HG03378 (cell line): ENCODE results near the gene LRRC75B.
"Not testable (repeated sequence)": the region's sequence is repeated elsewhere in the genome, so short reads cannot be mapped to it uniquely, and the experiment has no call there.

Source experiments
- ATAC-seq: cut with Tn5 transposase; IDR thresholded peaks from one replicate; pipeline ENCODE4 v1.9.1; 2021; ENCODE audit warnings: mild to moderate bottlenecking, moderate library complexity; ENCODE audit not compliant: unreplicated experiment

The LRRC75B gene

DNA sequence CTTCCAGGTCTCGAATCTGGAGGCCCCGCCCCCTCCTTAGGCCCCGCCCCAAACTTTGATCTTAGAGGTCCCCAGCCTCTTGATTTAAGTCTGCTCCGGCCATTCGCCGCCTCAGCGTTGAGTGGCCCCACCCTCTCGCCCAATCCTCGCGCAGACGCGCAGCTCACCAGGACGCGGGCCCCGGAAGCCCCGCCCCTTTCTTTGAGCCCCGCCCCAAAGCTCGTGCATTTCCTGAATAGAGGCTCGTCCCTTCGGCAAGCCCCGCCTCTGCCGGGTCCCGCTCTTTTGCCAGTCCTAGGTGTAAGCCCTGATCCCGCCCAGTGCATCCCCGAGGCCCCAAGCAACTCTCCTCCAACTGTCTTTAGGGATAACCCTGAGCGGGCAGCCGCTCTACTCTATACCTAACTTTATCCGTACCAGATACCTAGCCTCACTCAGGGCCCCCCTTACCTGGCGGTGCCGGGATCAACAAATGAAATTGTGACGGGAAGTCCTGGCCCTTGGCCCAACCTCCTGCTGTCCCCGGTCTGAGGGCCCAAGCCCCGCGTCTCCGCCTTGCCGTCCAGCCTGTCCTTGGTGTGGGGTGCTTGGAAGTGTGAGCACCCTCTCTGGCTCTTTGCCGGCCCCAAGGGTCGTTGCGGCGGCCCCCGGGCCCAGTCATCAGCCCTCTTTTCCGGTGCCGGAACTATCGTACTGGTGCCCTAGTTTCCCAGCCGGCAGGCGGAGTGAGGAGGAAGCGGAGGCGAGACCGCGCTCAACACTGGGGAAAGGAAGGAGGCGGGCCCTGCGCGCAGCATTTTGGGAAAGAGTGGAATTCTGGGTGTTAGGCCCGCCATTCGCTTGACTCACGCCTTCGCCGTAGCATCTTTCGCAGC lies 37.5 kb downstream of the LRRC75B start, which contains the start of gene SNRPD3:
Gene SNRPD3 (plus strand): TSS at position 835 of the 875 bp plus-strand sequence. CDS start 1,676 bp downstream, outside the sequence.
- peak; percentile 60 for ATAC-seq

DNA sequence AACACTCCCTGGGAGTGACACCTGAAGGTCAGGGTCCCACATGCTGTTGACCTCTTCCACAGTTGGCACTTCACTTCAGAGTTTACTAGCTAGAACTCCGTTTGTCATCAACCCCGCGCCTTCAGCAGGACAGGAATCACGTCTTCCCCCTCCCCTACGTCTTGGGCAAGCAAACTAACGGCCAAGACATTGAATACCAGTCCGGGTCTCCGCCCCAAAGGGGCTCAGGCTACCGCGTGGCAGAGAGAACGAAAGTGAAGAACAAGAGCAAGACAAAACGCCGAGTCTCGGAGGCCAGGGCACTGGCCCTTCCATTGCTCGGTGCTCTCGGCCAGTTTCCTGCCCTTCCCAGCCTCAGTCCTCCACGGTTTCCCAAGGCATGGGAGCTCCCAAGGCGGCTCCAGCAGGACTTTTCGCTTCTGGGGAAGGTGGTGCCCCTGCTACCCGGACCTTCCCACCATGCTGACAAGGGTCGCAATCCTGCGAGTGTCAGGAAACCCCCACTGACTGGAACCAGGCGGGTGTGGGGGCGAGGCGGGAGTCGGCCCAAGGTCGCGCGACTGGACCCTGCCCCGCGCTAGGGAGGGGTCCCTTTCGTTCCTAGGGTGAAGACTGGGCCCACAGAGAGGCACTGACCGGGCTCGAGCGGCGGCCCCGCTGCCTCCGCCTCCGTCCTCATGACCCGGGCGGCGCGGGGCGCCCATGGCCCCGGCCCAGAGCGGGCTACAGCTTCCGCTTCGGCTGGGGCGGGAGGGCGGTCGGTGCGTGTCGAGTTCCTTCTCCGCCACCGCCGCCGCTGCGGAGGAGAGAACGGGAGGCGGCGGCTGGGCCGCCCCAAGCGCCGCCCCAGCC lies 38.3 kb downstream of the LRRC75B start, which contains the start of gene GUCD1:
Gene GUCD1 (minus strand): TSS at position 826 of the 852 bp plus-strand sequence. CDS start 147 bp downstream, at position 679.
- peak; percentile 9 for ATAC-seq

DNA sequence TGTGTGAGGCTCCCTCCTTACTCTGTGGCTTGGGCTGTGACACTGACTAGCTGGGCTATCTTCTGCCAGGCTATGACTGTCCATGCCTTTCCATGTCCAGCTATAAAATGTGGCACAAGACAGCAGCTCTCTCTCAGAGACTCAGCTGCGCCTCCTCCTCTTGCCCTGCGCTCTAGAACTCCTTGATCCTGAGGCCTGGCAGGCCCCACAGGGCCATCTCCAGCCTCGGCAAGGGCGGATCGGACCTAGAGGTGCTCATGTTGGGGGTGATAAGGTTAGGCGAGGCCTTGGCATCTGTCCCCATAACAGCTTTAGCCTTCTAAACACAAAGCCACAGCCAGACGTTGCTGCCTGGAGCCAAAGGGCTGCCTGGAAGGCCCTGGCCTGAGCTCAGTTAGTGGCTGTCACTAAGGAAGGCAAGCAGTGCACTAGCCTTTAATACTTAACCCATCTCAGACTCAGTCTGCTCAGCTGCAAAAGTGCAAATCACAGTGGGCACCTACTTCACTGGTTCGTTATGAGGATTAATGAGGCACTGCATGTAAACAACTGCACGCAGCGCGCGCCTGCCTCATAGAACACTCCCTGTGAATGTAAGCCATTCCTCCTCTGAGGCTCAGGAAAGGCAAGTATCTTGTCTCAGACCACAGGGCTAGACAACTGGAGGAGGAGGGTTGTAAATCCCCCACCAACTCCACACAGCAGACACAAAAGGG lies 39.1 kb downstream of the LRRC75B start:
- ATAC-seq = no peak

DNA sequence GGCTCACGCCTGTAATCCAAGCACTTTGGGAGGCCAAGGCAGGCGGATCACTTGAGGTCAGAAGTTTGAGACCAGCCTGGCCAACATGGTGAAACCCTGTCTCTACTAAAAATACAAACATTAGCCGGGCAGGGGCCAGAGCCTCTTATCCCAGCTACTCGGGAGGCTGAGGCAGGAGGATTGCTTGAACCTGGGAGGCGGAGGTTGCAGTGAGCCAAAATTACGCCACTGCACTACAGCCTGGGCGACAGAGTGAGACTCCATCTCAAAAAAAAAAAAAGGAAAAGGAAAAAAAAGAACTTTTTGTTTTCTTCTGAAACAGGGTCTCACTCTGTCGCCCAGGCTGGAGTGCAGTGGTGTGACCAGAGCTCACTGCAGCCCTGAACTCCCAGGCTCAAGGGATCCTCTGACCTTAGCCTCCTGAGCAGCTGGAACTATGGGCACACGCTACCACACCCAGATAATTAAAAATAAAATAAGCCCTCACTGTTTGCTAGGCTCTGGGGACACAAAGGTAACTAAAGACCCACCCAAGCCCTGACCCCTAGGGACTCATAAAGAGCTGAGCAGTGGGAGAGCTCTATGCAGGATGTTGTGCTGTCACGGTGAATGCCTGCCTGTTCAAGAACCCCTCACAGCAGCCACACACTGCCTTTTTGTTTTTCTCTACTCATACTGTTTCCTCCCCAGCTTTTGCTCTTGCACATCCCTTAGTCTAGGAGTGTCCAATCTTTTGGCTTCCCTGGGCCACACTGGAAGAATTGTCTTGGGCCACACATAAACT lies 40.2 kb downstream of the LRRC75B start:
- not testable (repeated sequence) for ATAC-seq

DNA sequence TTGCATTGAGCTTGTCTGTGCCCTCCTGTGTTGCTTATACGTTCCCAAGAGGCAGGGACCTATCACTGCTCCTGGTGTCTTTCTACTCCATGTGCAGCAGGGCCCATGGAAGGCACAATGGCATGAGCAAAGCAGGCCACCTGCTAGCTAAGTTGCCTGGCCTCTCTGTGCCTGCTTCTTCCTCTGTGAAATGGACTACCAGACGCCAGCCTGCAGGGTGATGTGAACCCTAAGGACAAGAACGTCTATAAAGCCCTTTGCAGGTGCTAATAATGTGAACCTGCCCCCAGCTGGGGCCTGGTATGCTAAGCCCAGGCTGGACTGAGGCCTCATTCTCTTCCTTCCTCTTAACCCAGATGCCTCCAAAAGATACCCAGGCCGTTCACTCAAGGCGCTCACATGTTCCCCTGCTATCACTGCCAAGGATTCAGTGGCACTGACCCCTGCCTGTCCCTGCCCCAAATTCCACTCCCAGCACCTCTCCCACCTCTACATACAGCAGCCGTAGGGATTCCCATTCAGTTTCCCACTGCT lies 41.9 kb downstream of the LRRC75B start:
- ATAC-seq = no peak

DNA sequence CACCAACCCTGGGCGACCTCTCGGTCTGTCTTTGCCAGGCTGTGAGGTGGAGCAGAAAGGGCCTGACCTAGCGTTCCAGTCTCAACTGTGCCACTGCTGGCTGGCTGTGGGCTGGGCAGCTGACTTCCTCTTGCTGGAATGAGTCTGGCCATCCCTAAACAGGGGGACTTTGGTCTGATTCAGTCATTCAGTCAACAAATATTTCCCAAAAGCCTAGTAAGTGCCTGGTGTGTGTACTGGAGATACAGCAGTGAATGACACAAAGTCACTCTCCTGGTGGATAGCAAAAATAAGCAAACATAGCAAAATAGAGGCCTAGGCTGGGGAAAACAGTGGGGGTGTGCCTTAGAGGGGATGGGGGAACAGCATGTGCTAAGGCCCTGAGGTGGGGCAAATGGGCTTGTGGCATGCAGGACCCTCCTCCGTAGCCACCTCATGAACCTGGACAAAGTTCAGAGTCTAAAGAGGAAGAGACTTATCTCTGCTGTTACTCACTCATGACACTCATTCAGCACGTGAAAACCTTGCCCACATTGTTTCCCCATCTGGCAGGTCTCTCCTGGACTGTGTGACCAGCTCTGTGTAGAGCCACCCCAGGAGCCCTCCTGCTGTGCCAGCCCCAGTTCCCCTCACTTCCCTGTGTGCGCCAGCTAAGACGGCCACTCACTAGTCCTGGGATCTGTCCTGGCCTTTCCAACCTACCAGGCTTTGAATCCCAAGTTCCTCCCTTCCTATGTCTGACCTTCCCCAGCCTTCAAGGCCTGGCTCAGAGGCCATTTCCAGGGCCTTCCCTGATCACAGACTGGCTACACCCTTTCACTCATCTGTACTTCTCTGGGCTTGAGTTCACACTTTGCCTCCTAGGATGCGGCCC lies 42.6 kb downstream of the LRRC75B start:
- no peak for ATAC-seq

DNA sequence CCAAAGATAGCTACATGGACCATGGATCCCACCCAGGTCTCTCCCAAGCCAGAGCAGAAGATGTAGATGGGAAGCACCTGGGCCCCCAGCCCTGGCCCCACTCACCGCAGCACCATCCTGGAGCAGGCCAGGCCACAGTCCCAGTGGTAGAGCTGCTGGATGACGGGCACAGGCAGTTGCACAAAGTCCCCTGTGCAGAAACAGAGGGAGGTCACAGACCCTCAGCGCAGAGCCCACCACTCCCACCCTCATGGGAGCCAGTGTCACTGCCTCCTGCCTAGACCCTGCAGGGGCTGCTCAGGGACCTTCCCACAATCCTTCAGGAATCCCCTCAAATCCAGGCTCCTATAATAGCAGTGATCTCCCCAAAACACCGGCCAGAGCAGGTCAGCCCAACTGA lies 44.1 kb downstream of the LRRC75B start:
- ATAC-seq = no peak

DNA sequence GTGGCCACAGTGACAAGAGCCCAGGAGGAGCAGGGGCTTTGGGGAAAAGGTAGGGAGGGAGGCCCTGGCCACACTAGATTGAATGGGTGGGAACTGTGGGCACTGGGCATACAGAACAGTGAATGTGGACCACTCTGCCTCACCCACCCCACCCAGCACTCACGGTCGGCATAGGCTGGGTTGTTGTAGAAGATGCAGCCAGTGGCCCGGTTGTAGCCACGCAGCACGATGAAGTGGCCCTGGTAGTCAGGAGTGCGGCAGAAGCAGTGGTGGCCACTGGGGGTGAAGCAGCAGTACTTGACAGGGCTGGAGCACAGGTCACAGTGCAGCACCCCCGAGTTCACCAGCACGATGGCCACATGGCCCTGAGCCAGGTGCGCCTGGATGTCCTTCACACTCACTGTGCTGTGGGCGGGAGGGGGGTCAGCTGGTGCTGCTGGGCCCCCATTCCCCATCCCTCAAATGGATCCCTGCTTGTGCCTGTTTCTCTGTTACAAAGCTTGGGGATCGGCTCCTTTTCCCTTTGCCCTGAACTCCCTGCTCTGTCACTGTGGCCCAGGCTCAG lies 49.1 kb downstream of the LRRC75B start:
- ATAC-seq = no peak

DNA sequence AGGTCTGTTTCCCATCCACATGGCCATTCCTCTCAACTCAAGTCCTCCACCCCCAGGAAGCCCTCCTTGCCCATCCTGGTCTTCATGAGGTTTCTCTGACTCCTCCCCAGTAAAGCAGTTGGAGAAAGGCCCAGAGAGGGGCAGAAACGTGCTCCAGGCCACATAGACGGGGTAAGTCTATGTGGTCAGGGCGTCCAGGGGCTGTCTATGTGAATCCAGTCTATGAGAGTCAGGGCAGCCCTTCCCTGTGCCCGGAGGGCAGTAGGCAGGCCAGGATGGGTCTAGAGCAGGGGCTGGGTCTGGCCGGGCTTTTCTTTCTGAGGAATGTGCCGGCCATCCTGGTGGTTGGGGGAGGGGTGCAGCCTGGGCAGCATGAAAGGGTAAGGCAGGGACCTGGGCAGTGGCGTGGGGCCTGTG lies 49.7 kb downstream of the LRRC75B start:
- no peak for ATAC-seq

DNA sequence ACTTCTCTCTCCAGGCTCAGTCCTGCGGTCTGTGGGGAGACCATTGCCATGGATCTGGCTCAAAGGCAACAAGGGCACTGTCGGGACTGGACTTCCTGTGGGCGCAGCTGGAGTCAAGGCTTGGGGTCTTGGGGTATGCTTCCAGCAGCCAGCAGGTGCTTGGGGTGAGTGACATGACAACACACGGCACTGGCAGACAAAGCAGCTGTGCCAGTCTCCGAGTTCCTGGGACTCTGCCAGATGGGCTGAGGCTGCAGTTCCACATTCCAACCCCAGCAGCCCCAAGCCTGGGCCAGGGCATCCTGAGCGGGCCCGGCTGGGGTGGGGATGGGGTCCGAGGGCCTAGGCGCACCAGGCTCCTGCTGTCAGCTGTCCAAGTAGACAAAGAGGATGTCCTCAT lies 50.2 kb downstream of the LRRC75B start:
- ATAC-seq = no peak

DNA sequence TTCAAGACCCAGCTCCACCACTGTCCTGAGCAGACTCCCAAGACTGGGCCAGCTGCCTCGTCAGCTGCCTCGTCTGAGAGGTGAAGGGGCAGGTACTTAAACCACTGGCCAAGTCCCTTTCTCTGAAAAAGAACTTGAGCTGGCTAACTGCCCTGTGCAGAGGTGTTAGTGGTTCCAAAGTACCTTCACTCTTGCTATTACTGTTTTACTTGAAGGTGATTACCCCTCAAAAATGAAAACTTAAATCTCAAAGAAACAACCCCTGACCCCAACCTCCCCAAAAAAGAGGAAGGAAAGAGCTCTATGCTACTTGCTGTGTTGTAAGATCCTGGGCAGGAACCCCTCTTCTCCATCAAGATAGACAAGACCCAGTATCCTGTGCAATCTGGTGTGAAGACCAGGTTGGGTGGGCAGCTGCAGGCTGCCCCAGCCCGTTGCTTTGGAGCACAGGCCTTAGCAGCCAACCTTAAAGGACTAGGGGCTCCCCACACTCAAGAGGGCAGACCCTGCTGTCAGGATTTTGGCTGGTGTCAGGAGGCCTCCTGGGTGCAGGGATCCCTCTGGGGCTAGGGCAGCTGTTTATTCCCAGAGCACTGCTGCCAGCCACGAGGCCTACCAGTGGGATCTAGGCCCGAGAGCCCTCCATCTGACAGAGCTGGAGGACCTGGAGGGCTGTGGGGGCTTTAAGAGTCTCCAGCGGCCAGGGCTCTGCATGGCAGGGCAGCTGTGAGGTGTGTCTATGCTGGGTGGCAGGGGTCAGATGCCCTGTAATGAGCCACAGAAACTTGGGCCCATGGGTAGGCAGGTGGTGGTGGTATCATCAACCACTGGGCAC lies 51.0 kb downstream of the LRRC75B start:
- no peak for ATAC-seq

DNA sequence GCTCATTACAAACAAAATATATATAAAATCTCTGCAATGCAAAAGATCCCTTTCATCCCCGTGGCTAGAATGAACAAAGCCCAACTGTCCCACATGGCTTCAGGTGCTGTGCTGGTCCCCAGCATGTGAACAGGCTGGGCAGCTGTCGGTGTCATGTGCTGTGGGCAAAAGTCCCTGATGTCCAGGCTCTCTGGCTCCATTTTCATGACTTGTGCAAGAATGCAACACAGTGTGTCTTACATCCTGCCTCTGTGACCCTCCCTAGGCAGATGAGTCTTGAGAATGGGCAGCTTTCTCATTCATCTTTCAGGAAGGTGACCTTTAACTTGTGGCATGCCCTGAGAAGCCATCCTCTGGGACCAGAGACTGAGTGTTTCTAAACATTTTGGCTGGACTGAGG lies 52.4 kb downstream of the LRRC75B start:
- ATAC-seq = no peak

DNA sequence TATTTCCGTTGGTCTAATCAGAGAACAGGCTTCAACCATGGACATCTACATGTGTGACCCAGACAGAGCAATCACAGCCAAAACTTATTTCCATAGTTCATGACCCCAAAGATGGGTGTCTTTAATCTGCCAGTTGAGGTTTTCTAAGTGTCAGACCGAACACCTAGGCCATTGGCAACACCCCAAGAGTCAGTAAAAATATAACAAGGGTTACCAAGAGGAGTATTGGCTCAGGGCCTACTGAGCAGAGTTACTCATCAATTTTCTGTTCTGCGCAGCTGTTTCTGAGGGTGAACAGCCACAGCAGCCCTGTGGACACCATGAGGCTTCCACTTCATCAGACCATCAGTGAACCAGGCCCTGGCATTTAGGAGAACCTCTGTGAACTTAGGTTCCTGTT lies 56.8 kb downstream of the LRRC75B start:
- no peak for ATAC-seq
